Type B pancreatic cell (in vitro differentiated cells): Measurements from ENCODE around the gene RBMS3. TPM values are rescaled to one million over a fixed set of nuclear protein-coding genes. Genes with fewer than 3 reads are reported as not detected.

Source experiments
- DNase-seq: peaks from one replicate; pipeline ENCODE4 v3.0.0; 2021; ENCODE audit warnings: mixed read lengths; ENCODE audit not compliant: unreplicated experiment; ENCODE audit errors: extremely low spot score
- H3K27ac Mint-ChIP-seq: 2 replicates; pipeline ENCODE4 v1.8.0; 2021; ENCODE audit warnings: mild to moderate bottlenecking, mixed read lengths
- H3K27me3 Mint-ChIP-seq: 2 replicates; pipeline ENCODE4 v1.8.0; 2021; ENCODE audit warnings: mixed read lengths
- H3K36me3 Mint-ChIP-seq: 2 replicates; pipeline ENCODE4 v1.8.0; 2021; ENCODE audit warnings: mixed read lengths
- H3K4me1 Mint-ChIP-seq: one replicate; pipeline ENCODE4 v1.8.0; 2021; ENCODE audit warnings: mixed read lengths; ENCODE audit not compliant: unreplicated experiment
- H3K4me3 Mint-ChIP-seq: 2 replicates; pipeline ENCODE4 v1.8.0; 2021; ENCODE audit warnings: mild to moderate bottlenecking, mixed read lengths
- H3K9me3 Mint-ChIP-seq: 2 replicates; pipeline ENCODE4 v1.8.0; 2021; ENCODE audit warnings: mixed read lengths
- total RNA-seq: library from RNA; stranded (reverse); gene quantifications from 2 replicates; pipeline ENCODE4 v1.2.1, GENCODE V29; 2021; ENCODE audit warnings: low replicate concordance
- TF ChIP-seq, protein P1 (sequence below): fragments of 200-600 bp; sonication (generic); conservative IDR thresholded peaks from 2 replicates; pipeline ENCODE4 v1.5.0; 2021; ENCODE audit warnings: antibody characterized with exemption, mild to moderate bottlenecking

The RBMS3 gene
- total RNA-seq, 1 donor from 2014 or later = 36.6 TPM

DNA sequence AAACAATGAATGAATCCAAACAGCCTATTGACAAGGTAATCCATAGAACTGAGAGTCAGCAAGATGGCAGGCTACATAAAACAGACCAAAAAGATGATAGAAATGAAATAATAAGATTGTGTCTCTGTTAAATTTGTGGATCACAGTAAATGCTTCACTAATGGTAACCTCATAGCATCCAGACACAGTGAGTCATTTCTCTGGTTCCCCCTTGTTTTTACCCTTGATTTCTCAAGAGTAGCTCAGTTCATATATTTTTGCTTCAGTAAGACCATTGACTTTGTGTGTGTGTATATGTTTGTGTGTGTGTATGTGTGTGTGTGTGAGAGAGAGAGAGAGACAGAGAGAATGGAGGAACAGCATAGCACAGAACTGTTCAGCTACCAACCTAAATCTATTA is 546.9 kb downstream of the RBMS3 start:
- TF ChIP-seq, protein P1, sequence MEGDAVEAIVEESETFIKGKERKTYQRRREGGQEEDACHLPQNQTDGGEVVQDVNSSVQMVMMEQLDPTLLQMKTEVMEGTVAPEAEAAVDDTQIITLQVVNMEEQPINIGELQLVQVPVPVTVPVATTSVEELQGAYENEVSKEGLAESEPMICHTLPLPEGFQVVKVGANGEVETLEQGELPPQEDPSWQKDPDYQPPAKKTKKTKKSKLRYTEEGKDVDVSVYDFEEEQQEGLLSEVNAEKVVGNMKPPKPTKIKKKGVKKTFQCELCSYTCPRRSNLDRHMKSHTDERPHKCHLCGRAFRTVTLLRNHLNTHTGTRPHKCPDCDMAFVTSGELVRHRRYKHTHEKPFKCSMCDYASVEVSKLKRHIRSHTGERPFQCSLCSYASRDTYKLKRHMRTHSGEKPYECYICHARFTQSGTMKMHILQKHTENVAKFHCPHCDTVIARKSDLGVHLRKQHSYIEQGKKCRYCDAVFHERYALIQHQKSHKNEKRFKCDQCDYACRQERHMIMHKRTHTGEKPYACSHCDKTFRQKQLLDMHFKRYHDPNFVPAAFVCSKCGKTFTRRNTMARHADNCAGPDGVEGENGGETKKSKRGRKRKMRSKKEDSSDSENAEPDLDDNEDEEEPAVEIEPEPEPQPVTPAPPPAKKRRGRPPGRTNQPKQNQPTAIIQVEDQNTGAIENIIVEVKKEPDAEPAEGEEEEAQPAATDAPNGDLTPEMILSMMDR = no peak
- H3K36me3 Mint-ChIP-seq = no peaks in the 10 kb centered on the region
- H3K27ac Mint-ChIP-seq = no peak overlapping the region
- no peaks in the 10 kb centered on the region for H3K4me1 Mint-ChIP-seq
- no peak for DNase-seq
- no peak overlapping the region for H3K4me3 Mint-ChIP-seq
- no peaks in the 10 kb centered on the region for H3K9me3 Mint-ChIP-seq
- no peaks in the 10 kb centered on the region for H3K27me3 Mint-ChIP-seq

DNA sequence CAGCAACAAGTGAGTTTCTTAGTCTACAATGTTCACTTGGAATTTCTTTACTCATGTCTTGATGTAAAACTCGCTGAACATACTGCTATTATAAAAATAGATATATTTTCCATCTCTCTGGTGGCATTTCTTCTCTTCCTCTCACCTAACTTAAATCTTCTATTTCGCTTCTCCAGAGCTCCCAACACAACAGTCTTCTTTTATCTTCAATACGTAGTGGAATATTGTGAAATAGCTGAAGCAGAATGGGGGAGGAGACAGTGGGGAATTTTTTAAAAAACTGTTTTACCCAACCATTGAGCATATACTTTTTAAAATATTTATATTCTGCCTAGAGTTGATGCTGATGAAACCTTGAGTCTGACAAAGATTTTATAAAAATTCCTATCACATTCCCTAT is 548.5 kb downstream of the RBMS3 start:
- TF ChIP-seq, protein P1 = no peak
- DNase-seq = no peak
- Mint-ChIP-seq H3K4me3 (no peak overlapping the region), H3K4me1 (no peaks in the 10 kb centered on the region), H3K9me3 (no peaks in the 10 kb centered on the region), H3K27me3 (no peaks in the 10 kb centered on the region), H3K27ac (no peak overlapping the region), H3K36me3 (no peaks in the 10 kb centered on the region)

DNA sequence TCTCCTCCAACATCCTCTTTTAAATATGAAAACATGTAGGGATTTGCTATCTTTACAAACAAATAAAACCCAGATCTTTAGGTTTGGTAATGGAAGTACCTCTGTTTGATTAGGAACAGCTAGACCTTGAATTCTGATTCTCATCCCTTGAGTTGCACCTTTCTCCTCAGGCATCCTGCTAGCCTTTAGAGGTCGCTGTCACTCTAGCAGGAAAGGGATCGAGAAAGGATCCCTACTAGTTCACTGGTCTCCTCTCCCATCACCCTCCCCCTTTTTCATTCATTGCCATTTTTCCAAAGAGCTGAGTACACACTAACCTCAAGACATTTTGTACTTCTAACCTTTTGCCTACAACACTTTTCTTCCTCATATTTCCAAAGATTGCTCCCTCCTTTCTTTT is 569.8 kb downstream of the RBMS3 start:
- peaks cover 11% of the 10 kb centered on the region for H3K9me3 Mint-ChIP-seq
- H3K27me3 Mint-ChIP-seq = no peaks in the 10 kb centered on the region
- DNase-seq = no peak

DNA sequence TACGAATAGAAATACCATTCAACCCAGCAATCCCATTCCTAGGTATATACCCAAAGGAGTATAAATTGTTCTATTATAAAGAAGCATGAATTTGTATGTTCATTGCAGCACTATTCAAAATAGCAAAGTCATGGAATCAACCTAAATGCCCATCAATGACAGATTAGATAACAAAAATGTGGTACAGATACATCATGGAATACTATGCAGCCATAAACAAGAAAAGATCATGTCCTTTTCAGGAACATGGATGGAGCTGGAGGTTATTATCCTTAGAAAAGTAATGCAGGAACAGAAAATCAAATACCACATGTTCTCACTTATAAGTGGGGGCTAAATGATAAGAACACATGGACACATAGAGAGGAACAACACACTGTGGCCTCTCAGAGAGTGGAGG is 571.9 kb downstream of the RBMS3 start:
- no peak overlapping the region for H3K4me3 Mint-ChIP-seq
- H3K4me1 Mint-ChIP-seq = no peaks in the 10 kb centered on the region
- TF ChIP-seq, protein P1 = no peak

More for the DNA sequence above, 569.8 kb downstream of the RBMS3 start:
- Mint-ChIP-seq H3K36me3 (peaks cover 5% of the 10 kb centered on the region), H3K27ac (no peak overlapping the region), H3K4me1 (no peaks in the 10 kb centered on the region), H3K4me3 (no peak overlapping the region)
- TF ChIP-seq, protein P1 = no peak

DNA sequence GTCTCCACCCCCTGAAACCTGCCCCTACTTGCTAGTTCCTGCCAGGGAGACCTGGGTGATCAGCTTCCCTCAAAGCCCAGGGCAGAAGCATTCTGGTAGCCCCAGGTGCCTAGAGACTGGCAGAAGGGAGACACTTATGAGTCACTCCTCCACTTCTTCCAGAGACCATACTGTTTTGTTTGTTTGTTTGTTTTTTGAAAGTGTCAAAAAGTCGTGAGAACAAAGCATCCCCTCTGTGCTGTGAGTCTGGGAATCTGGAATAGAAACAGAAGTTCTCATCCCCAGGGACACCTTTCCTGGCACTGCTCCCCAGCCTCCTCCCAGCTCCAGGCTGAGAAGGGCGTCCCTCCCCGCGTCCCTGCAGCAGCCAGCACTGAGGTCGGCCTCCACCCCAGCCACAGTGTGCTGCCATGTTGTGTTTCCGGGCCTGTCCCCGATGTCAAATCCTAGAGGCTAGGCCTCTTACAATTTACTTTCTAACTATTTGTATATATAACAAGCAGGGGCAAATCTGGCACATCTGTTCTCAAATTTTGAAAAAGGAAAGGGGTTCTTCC is 573.0 kb downstream of the RBMS3 start:
- Mint-ChIP-seq H3K27me3 (no peaks in the 10 kb centered on the region), H3K9me3 (peaks cover 11% of the 10 kb centered on the region), H3K4me3 (no peak overlapping the region), H3K27ac (no peak overlapping the region), H3K36me3 (peaks cover 5% of the 10 kb centered on the region), H3K4me1 (no peaks in the 10 kb centered on the region)
- no peak for DNase-seq
- TF ChIP-seq, protein P1 = no peak

More for the DNA sequence above, 571.9 kb downstream of the RBMS3 start:
- H3K27me3 Mint-ChIP-seq = no peaks in the 10 kb centered on the region
- DNase-seq = no peak
- peaks cover 5% of the 10 kb centered on the region for H3K36me3 Mint-ChIP-seq
- no peak overlapping the region for H3K27ac Mint-ChIP-seq
- peaks cover 11% of the 10 kb centered on the region for H3K9me3 Mint-ChIP-seq

DNA sequence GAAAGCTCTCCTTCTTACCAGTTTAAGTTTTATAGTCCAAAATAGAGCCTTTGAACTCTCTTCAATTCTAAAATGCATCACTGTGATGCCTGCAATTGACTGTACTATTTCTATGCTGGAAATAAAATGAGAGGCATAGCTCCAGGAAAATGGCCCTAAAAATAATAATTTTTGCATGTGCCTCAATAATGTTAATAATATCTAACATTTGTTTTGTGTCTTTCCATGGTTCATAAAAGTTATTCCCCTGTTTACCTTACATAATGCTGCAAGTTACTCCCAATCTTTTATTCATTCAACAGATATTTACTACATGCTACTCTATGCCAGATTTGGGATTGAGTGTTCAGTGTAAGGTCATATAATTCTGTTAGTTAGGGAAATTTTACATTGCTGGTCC is 574.0 kb downstream of the RBMS3 start:
- H3K27me3 Mint-ChIP-seq = no peaks in the 10 kb centered on the region
- DNase-seq = no peak
- no peak overlapping the region for H3K4me3 Mint-ChIP-seq
- peaks cover 11% of the 10 kb centered on the region for H3K9me3 Mint-ChIP-seq
- peaks cover 5% of the 10 kb centered on the region for H3K36me3 Mint-ChIP-seq
- no peaks in the 10 kb centered on the region for H3K4me1 Mint-ChIP-seq
- TF ChIP-seq, protein P1 = no peak
- no peak overlapping the region for H3K27ac Mint-ChIP-seq
